HEK293 (cell line): ENCODE results near the gene NATD1.

Experiments used
- BCL11A ChIP-seq: fragments of 450-650 bp; formaldehyde crosslinking; IDR thresholded peaks from 2 replicates; pipeline ENCODE4 v1.5.1; 2016; ENCODE audit warnings: low read depth, missing biosample characterization, missing genetic modification characterization
- KLF1 ChIP-seq: fragments of 450-650 bp; formaldehyde crosslinking; IDR thresholded peaks from 2 replicates; pipeline ENCODE4 v1.5.1; 2016; ENCODE audit warnings: missing biosample characterization, missing genetic modification characterization
- SCRT2 ChIP-seq: fragments of 450-650 bp; formaldehyde crosslinking; IDR thresholded peaks from 2 replicates; pipeline ENCODE4 v1.5.1; 2016; ENCODE audit warnings: missing biosample characterization, missing genetic modification characterization
- SP3 ChIP-seq: fragments of 450-650 bp; formaldehyde crosslinking; IDR thresholded peaks from 2 replicates; pipeline ENCODE4 v1.5.1; 2016; ENCODE audit warnings: missing biosample characterization, missing genetic modification characterization
- SP7 ChIP-seq: fragments of 450-650 bp; formaldehyde crosslinking; IDR thresholded peaks from 2 replicates; pipeline ENCODE4 v1.5.1; 2016; ENCODE audit warnings: missing biosample characterization, missing genetic modification characterization
- ZEB2 ChIP-seq: fragments of 450-650 bp; formaldehyde crosslinking; IDR thresholded peaks from 2 replicates; pipeline ENCODE4 v1.5.1; 2016; ENCODE audit warnings: missing biosample characterization, missing genetic modification characterization
- ZFP41 ChIP-seq: fragments of 450-650 bp; formaldehyde crosslinking; IDR thresholded peaks from 2 replicates; pipeline ENCODE4 v1.5.1; 2016; ENCODE audit warnings: missing biosample characterization, missing genetic modification characterization, borderline replicate concordance
- ZNF114 ChIP-seq: fragments of 450-650 bp; formaldehyde crosslinking; IDR thresholded peaks from 2 replicates; pipeline ENCODE4 v1.5.0; 2017; ENCODE audit warnings: missing biosample characterization, missing genetic modification characterization
- ZNF423 ChIP-seq: fragments of 450-650 bp; formaldehyde crosslinking; IDR thresholded peaks from 2 replicates; pipeline ENCODE4 v1.5.1; 2016; ENCODE audit warnings: missing biosample characterization, missing genetic modification characterization
- ZNF426 ChIP-seq: fragments of 450-650 bp; formaldehyde crosslinking; IDR thresholded peaks from 2 replicates; pipeline ENCODE4 v1.5.1; 2017; ENCODE audit warnings: missing biosample characterization, missing genetic modification characterization, mild to moderate bottlenecking, inconsistent platforms, moderate library complexity
- ZNF48 ChIP-seq: fragments of 450-650 bp; formaldehyde crosslinking; IDR thresholded peaks from 2 replicates; pipeline ENCODE4 v1.5.1; 2016; ENCODE audit warnings: missing biosample characterization, missing genetic modification characterization
- ZNF514 ChIP-seq: fragments of 450-650 bp; formaldehyde crosslinking; IDR thresholded peaks from 2 replicates; pipeline ENCODE4 v1.5.1; 2016; ENCODE audit warnings: missing biosample characterization, missing genetic modification characterization
- ZNF560 ChIP-seq: fragments of 450-650 bp; formaldehyde crosslinking; IDR thresholded peaks from 2 replicates; pipeline ENCODE4 v1.5.1; 2017; ENCODE audit warnings: missing biosample characterization, missing genetic modification characterization, borderline replicate concordance
- ZNF561 ChIP-seq: fragments of 450-650 bp; IDR thresholded peaks from 2 replicates; pipeline ENCODE4 v1.5.1; 2018; ENCODE audit warnings: missing biosample characterization, missing genetic modification characterization, borderline replicate concordance
- ZNF610 ChIP-seq: fragments of 450-650 bp; formaldehyde crosslinking; IDR thresholded peaks from 2 replicates; pipeline ENCODE4 v1.5.1; 2016; ENCODE audit warnings: missing biosample characterization, missing genetic modification characterization, borderline replicate concordance
- ZNF654 ChIP-seq: fragments of 450-650 bp; formaldehyde crosslinking; IDR thresholded peaks from 2 replicates; pipeline ENCODE4 v1.5.1; 2016; ENCODE audit warnings: low read depth, missing biosample characterization, missing genetic modification characterization
- ZNF768 ChIP-seq: fragments of 450-650 bp; formaldehyde crosslinking; IDR thresholded peaks from 2 replicates; pipeline ENCODE4 v1.5.1; 2018; ENCODE audit warnings: missing biosample characterization, mild to moderate bottlenecking, missing genetic modification characterization
- ZNF776 ChIP-seq: fragments of 450-650 bp; formaldehyde crosslinking; IDR thresholded peaks from 2 replicates; pipeline ENCODE4 v1.5.0; 2017; ENCODE audit warnings: missing biosample characterization, missing genetic modification characterization, borderline replicate concordance
- ZNF777 ChIP-seq: fragments of 450-650 bp; formaldehyde crosslinking; IDR thresholded peaks from 2 replicates; pipeline ENCODE4 v1.5.1; 2017; ENCODE audit warnings: missing biosample characterization, missing genetic modification characterization, borderline replicate concordance
- TF ChIP-seq, protein P1 (sequence below): fragments of 450-650 bp; formaldehyde crosslinking; IDR thresholded peaks from 2 replicates; pipeline ENCODE4 v1.5.1; 2017; ENCODE audit warnings: missing biosample characterization, missing genetic modification characterization
- TF ChIP-seq, protein P2 (sequence below): fragments of 450-650 bp; formaldehyde crosslinking; conservative IDR thresholded peaks from 2 replicates; pipeline ENCODE4 v1.5.1; 2016; ENCODE audit warnings: low read depth, missing biosample characterization, missing genetic modification characterization
- TF ChIP-seq, protein P3 (sequence below): fragments of 450-650 bp; formaldehyde crosslinking; IDR thresholded peaks from 2 replicates; pipeline ENCODE4 v1.5.1; 2017; ENCODE audit warnings: missing biosample characterization, missing genetic modification characterization
- TF ChIP-seq, protein P4 (sequence below): fragments of 450-650 bp; formaldehyde crosslinking; IDR thresholded peaks from 2 replicates; pipeline ENCODE4 v1.5.1; 2016; ENCODE audit warnings: missing biosample characterization, missing genetic modification characterization
- TF ChIP-seq, protein P5 (sequence below): fragments of 450-650 bp; formaldehyde crosslinking; IDR thresholded peaks from 2 replicates; pipeline ENCODE4 v1.5.1; 2017; ENCODE audit warnings: missing biosample characterization, missing genetic modification characterization
- TF ChIP-seq, protein P6 (sequence below): fragments of 450-650 bp; formaldehyde crosslinking; IDR thresholded peaks from 2 replicates; pipeline ENCODE4 v1.5.1; 2017; ENCODE audit warnings: missing biosample characterization, missing genetic modification characterization

Gene NATD1

DNA sequence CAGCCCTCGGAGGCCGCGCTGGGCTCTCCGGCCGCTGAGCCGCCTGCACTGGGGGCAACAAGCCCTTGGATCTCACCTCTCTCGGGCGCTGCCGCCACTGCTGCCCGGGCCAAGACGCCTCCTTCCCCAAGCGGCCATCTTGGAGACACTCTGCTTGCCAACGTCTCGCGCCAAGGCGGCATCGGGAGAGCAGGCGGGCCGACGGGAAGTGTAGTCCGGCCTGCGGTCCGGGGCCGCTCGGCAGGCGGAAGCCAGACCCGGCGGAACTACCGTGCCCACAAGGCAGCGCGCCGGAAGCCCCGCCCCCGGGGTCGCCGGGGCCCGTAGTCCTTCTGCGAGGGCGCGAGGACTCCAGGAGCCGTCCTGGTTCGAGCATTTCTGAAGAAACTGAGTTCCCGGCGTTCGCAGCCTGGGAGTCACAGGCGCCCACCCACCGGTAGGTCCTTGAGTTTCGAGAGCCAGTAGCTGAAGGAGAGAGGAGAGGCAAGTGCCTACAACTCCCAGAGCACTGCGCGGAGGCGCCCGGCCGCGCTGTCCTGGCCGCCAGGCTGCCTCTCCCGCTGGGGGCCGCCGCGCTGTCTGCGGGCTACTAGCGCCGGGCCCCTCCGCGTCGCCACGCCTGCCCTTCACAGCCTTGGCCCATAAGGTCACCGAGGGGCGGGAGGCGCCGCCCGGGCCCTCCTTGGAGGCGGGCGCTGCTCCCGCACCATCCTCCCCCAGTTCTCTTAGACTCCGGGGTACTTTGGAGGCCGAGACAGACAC lies 39.0 kb downstream of the NATD1 start, which contains the start of gene TMEM11 (continued):
- TF ChIP-seq ZFP41 (tag by site-specific recombination) (no peak), KLF1 (no peak; the same call in 1 of the 2 replicates), ZNF423 (tag by site-specific recombination) (no peak), ZNF610 (0 out of 2 replicates have a peak, but pooled peaks have one; percentile 37), ZEB2 (tag by site-specific recombination) (no peak), ZNF114 (no peak), ZNF776 (no peak), ZNF654 (tag by site-specific recombination) (no peak), ZNF777 (tag by site-specific recombination) (no peak), SP7 (peak; percentile 75; the same call in 1 of the 2 replicates), ZNF48 (tag by site-specific recombination) (no peak), ZNF561 (peak; percentile 65; the same call in 1 of the 2 replicates), ZNF560 (no peak), SCRT2 (tag by site-specific recombination) (no peak), ZNF768 (no peak), SP3 (tag by site-specific recombination) (peak; percentile 97), BCL11A (no peak), ZNF426 (tag by site-specific recombination) (no peak), ZNF514 (tag by site-specific recombination) (no peak)
- TF ChIP-seq, protein P1, sequence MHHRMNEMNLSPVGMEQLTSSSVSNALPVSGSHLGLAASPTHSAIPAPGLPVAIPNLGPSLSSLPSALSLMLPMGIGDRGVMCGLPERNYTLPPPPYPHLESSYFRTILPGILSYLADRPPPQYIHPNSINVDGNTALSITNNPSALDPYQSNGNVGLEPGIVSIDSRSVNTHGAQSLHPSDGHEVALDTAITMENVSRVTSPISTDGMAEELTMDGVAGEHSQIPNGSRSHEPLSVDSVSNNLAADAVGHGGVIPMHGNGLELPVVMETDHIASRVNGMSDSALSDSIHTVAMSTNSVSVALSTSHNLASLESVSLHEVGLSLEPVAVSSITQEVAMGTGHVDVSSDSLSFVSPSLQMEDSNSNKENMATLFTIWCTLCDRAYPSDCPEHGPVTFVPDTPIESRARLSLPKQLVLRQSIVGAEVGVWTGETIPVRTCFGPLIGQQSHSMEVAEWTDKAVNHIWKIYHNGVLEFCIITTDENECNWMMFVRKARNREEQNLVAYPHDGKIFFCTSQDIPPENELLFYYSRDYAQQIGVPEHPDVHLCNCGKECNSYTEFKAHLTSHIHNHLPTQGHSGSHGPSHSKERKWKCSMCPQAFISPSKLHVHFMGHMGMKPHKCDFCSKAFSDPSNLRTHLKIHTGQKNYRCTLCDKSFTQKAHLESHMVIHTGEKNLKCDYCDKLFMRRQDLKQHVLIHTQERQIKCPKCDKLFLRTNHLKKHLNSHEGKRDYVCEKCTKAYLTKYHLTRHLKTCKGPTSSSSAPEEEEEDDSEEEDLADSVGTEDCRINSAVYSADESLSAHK (tag by site-specific recombination): no peak
- TF ChIP-seq, protein P2, sequence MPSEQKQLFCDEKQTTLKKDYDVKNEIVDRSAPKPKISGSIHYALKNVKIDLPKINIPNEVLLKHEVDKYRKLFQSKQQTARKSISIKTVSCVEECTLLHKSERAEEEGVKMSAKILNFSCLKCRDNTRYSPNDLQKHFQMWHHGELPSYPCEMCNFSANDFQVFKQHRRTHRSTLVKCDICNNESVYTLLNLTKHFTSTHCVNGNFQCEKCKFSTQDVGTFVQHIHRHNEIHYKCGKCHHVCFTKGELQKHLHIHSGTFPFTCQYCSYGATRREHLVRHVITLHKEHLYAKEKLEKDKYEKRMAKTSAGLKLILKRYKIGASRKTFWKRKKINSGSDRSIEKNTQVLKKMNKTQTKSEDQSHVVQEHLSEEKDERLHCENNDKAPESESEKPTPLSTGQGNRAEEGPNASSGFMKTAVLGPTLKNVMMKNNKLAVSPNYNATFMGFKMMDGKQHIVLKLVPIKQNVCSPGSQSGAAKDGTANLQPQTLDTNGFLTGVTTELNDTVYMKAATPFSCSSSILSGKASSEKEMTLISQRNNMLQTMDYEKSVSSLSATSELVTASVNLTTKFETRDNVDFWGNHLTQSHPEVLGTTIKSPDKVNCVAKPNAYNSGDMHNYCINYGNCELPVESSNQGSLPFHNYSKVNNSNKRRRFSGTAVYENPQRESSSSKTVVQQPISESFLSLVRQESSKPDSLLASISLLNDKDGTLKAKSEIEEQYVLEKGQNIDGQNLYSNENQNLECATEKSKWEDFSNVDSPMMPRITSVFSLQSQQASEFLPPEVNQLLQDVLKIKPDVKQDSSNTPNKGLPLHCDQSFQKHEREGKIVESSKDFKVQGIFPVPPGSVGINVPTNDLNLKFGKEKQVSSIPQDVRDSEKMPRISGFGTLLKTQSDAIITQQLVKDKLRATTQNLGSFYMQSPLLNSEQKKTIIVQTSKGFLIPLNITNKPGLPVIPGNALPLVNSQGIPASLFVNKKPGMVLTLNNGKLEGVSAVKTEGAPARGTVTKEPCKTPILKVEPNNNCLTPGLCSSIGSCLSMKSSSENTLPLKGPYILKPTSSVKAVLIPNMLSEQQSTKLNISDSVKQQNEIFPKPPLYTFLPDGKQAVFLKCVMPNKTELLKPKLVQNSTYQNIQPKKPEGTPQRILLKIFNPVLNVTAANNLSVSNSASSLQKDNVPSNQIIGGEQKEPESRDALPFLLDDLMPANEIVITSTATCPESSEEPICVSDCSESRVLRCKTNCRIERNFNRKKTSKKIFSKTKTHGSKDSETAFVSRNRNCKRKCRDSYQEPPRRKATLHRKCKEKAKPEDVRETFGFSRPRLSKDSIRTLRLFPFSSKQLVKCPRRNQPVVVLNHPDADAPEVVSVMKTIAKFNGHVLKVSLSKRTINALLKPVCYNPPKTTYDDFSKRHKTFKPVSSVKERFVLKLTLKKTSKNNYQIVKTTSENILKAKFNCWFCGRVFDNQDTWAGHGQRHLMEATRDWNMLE: peak; percentile 33; the same call in 1 of the 2 replicates
- TF ChIP-seq, protein P3, sequence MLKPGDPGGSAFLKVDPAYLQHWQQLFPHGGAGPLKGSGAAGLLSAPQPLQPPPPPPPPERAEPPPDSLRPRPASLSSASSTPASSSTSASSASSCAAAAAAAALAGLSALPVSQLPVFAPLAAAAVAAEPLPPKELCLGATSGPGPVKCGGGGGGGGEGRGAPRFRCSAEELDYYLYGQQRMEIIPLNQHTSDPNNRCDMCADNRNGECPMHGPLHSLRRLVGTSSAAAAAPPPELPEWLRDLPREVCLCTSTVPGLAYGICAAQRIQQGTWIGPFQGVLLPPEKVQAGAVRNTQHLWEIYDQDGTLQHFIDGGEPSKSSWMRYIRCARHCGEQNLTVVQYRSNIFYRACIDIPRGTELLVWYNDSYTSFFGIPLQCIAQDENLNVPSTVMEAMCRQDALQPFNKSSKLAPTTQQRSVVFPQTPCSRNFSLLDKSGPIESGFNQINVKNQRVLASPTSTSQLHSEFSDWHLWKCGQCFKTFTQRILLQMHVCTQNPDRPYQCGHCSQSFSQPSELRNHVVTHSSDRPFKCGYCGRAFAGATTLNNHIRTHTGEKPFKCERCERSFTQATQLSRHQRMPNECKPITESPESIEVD (tag by site-specific recombination): no peak
- TF ChIP-seq, protein P4, sequence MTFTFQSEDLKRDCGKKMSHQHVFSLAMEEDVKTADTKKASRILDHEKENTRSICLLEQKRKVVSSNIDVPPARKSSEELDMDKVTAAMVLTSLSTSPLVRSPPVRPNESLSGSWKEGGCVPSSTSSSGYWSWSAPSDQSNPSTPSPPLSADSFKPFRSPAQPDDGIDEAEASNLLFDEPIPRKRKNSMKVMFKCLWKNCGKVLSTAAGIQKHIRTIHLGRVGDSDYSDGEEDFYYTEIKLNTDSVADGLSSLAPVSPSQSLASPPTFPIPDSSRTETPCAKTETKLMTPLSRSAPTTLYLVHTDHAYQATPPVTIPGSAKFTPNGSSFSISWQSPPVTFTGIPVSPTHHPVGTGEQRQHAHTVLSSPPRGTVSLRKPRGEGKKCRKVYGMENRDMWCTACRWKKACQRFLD: no peak
- TF ChIP-seq, protein P5, sequence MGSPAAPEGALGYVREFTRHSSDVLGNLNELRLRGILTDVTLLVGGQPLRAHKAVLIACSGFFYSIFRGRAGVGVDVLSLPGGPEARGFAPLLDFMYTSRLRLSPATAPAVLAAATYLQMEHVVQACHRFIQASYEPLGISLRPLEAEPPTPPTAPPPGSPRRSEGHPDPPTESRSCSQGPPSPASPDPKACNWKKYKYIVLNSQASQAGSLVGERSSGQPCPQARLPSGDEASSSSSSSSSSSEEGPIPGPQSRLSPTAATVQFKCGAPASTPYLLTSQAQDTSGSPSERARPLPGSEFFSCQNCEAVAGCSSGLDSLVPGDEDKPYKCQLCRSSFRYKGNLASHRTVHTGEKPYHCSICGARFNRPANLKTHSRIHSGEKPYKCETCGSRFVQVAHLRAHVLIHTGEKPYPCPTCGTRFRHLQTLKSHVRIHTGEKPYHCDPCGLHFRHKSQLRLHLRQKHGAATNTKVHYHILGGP (tag by site-specific recombination): no peak
- TF ChIP-seq, protein P6, sequence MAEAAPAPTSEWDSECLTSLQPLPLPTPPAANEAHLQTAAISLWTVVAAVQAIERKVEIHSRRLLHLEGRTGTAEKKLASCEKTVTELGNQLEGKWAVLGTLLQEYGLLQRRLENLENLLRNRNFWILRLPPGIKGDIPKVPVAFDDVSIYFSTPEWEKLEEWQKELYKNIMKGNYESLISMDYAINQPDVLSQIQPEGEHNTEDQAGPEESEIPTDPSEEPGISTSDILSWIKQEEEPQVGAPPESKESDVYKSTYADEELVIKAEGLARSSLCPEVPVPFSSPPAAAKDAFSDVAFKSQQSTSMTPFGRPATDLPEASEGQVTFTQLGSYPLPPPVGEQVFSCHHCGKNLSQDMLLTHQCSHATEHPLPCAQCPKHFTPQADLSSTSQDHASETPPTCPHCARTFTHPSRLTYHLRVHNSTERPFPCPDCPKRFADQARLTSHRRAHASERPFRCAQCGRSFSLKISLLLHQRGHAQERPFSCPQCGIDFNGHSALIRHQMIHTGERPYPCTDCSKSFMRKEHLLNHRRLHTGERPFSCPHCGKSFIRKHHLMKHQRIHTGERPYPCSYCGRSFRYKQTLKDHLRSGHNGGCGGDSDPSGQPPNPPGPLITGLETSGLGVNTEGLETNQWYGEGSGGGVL (tag by site-specific recombination): peak; percentile 76
